GM12891 (cell line): ENCODE measurements around the gene TCTN3.

ENCODE experiments used
- PAX5 ChIP-seq: IDR thresholded peaks from 2 replicates; pipeline ENCODE4 v1.6.1; 2011; ENCODE audit warnings: low read length, moderate library complexity, mild to moderate bottlenecking; ENCODE audit not compliant: insufficient read depth, severe bottlenecking
- POLR2A ChIP-seq: IDR thresholded peaks from 2 replicates; pipeline ENCODE4 v1.6.1; 2011; ENCODE audit warnings: low read depth, low read length, control low read depth
- POLR2AphosphoS5 ChIP-seq: IDR thresholded peaks from 2 replicates; pipeline ENCODE4 v1.6.1; 2011; ENCODE audit warnings: low read depth, low read length, control low read depth
- POU2F2 ChIP-seq: IDR thresholded peaks from 2 replicates; pipeline ENCODE4 v1.6.1; 2011; ENCODE audit warnings: low read depth, mild to moderate bottlenecking, control low read depth, low read length, moderate library complexity
- SPI1 ChIP-seq: IDR thresholded peaks from 2 replicates; pipeline ENCODE4 v1.6.1; 2011; ENCODE audit warnings: low read depth, low read length, control low read depth
- TAF1 ChIP-seq: IDR thresholded peaks from 2 replicates; pipeline ENCODE4 v1.6.1; 2011; ENCODE audit warnings: low read depth, low read length, control low read depth

- no peak for TF ChIP-seq TAF1
- no peak for TF ChIP-seq POLR2AphosphoS5
- TF ChIP-seq POLR2A = no peak
- no peak for TF ChIP-seq POU2F2
- TF ChIP-seq SPI1 = no peak
- no peak for TF ChIP-seq PAX5
These were observed 30.2 kb downstream of the TCTN3 start for GRCh38 chr10:95663496-95663895.
